Measurements from ENCODE around the gene SLC18B1.
"Not testable (repeated sequence)": the region's sequence is repeated elsewhere in the genome, so short reads cannot be mapped to it uniquely, and the experiment has no call there.

Gene SLC18B1

GRCh38 chr6:132780770-132781371, 17.6 kb downstream of the SLC18B1 start:
- DNase-seq (ENCODE audit: low read depth), result peak; percentile 28
- no peak for TF ChIP-seq MYC (IDR thresholded peaks at IDR 0.05; ENCODE audit: low read depth, low read length)
- TF ChIP-seq MAX (IDR thresholded peaks at IDR 0.05; ENCODE audit: low read depth, low read length), result no peak
- peak; percentile 27 for TF ChIP-seq CTCF (IDR thresholded peaks at IDR 0.05; ENCODE audit: low read depth, low read length)
- no peak for TF ChIP-seq POLR2A (IDR thresholded peaks at IDR 0.05; ENCODE audit: extremely low read depth, insufficient read length)
- H3K4me3 ChIP-seq (ENCODE audit: low read depth, low read length), result no peak overlapping the region

GRCh38 chr6:132777881-132778280, 20.6 kb downstream of the SLC18B1 start:
- DNase-seq (ENCODE audit: low read depth); H3K4me3 ChIP-seq (ENCODE audit: low read depth, low read length): not testable (repeated sequence)

GRCh38 chr6:132768051-132768517, 30.4 kb downstream of the SLC18B1 start:
- DNase-seq (ENCODE audit: low read depth), result peak; percentile 58
- TF ChIP-seq POLR2A (IDR thresholded peaks at IDR 0.05; ENCODE audit: extremely low read depth, insufficient read length) (no peak), MYC (IDR thresholded peaks at IDR 0.05; ENCODE audit: low read depth, low read length) (no peak), CTCF (IDR thresholded peaks at IDR 0.05; ENCODE audit: low read depth, low read length) (peak; percentile 36)
- no peak overlapping the region for H3K4me3 ChIP-seq (ENCODE audit: low read depth, low read length)

- no peak for TF ChIP-seq MYC (IDR thresholded peaks at IDR 0.05; ENCODE audit: low read depth, low read length)
- no peak for TF ChIP-seq CTCF (IDR thresholded peaks at IDR 0.05; ENCODE audit: low read depth, low read length)
- H3K4me3 ChIP-seq (ENCODE audit: low read depth, low read length), result no peak overlapping the region
- no peak for DNase-seq (ENCODE audit: low read depth)
Observed at GRCh38 chr6:132765560-132765959, 32.9 kb downstream of the SLC18B1 start.

GRCh38 chr6:132764370-132764769, 34.1 kb downstream of the SLC18B1 start:
- DNase-seq (ENCODE audit: low read depth), result no peak

GRCh38 chr6:132763269-132763668, 35.2 kb downstream of the SLC18B1 start:
- no peak overlapping the region for H3K4me3 ChIP-seq (ENCODE audit: low read depth, low read length)
- TF ChIP-seq MYC (IDR thresholded peaks at IDR 0.05; ENCODE audit: low read depth, low read length), result no peak
- TF ChIP-seq CTCF (IDR thresholded peaks at IDR 0.05; ENCODE audit: low read depth, low read length), result no peak
- TF ChIP-seq MAX (IDR thresholded peaks at IDR 0.05; ENCODE audit: low read depth, low read length), result no peak
- no peak for TF ChIP-seq POLR2A (IDR thresholded peaks at IDR 0.05; ENCODE audit: extremely low read depth, insufficient read length)
- peak; percentile 21 for DNase-seq (ENCODE audit: low read depth)

More at GRCh38 chr6:132764370-132764769, 34.1 kb downstream of the SLC18B1 start:
- H3K4me3 ChIP-seq (ENCODE audit: low read depth, low read length), result no peak overlapping the region
- TF ChIP-seq POLR2A (IDR thresholded peaks at IDR 0.05; ENCODE audit: extremely low read depth, insufficient read length), result no peak
- no peak for TF ChIP-seq MAX (IDR thresholded peaks at IDR 0.05; ENCODE audit: low read depth, low read length)
- no peak for TF ChIP-seq CTCF (IDR thresholded peaks at IDR 0.05; ENCODE audit: low read depth, low read length)
- TF ChIP-seq MYC (IDR thresholded peaks at IDR 0.05; ENCODE audit: low read depth, low read length), result no peak

Measured in NB4 (cell line).